CD4-positive, CD25-positive, alpha-beta regulatory T cell (primary cell): Measurements from ENCODE around the gene ATRAID. TPM values are rescaled to one million over a fixed set of nuclear protein-coding genes. Genes with fewer than 3 reads are reported as not detected.
A peak's percentile ranks its signal among the peaks of the same experiment; 100 is the strongest.

Experiments used
- ATAC-seq, 2 donors: fragments of 150-1000 bp; cut with Tn5 transposase; one replicate each; pipeline ENCODE4 v1.10.0; 2021; ENCODE audit warnings: low read depth in 2 of 2, moderate number of reproducible peaks in 2 of 2, moderate library complexity in 1 of 2
- DNase-seq, 3 donors: peaks; one replicate each; pipeline versions ENCODE4 v3.0.0 to v3.0.0-alpha.2; 2012 to 2022; ENCODE audit warnings: mixed read lengths in 1 of 3
- H3K27ac ChIP-seq: one replicate; pipeline ENCODE4 v1.7.0; 2013; ENCODE audit warnings: mild to moderate bottlenecking, low read length; ENCODE audit not compliant: insufficient read depth, poor library complexity, severe bottlenecking
- H3K27me3 ChIP-seq: one replicate; pipeline ENCODE4 v1.7.0; 2013; ENCODE audit warnings: low read length; ENCODE audit not compliant: control insufficient read depth, insufficient read depth
- H3K36me3 ChIP-seq: one replicate; pipeline ENCODE4 v1.7.0; 2013; ENCODE audit warnings: mild to moderate bottlenecking, low read length, moderate library complexity; ENCODE audit not compliant: control insufficient read depth, insufficient read depth
- H3K4me1 ChIP-seq: 2 replicates; pipeline ENCODE4 v1.7.0; 2013; ENCODE audit warnings: mild to moderate bottlenecking, low read length; ENCODE audit not compliant: insufficient read depth, control insufficient read depth, poor library complexity, severe bottlenecking
- H3K4me3 ChIP-seq: one replicate; pipeline ENCODE4 v1.7.0; 2013; ENCODE audit warnings: low read depth, mild to moderate bottlenecking, low read length, moderate library complexity
- H3K9me3 ChIP-seq, 2 experiments: 1 replicate in 1 of 2; 2 replicates in 1 of 2; pipeline ENCODE4 v1.7.0; 2013; ENCODE audit warnings: low read length in 2 of 2, mild to moderate bottlenecking in 1 of 2, moderate library complexity in 1 of 2; ENCODE audit not compliant: control insufficient read depth in 2 of 2
- H3K27ac Mint-ChIP-seq, 3 donors: one replicate each; pipeline ENCODE4 v1.8.0; 2020 to 2022; ENCODE audit warnings: mild to moderate bottlenecking in 3 of 3, mixed read lengths in 3 of 3, moderate library complexity in 2 of 3
- H3K27me3 Mint-ChIP-seq: one replicate; pipeline ENCODE4 v1.8.0; 2022; ENCODE audit warnings: mild to moderate bottlenecking, mixed read lengths
- H3K36me3 Mint-ChIP-seq: one replicate; pipeline ENCODE4 v1.8.0; 2020; ENCODE audit warnings: mixed read lengths
- H3K4me1 Mint-ChIP-seq, 4 donors: one replicate each; pipeline ENCODE4 v1.8.0; 2020 to 2022; ENCODE audit warnings: mixed read lengths in 4 of 4, mild to moderate bottlenecking in 1 of 4
- H3K4me3 Mint-ChIP-seq, 4 donors: one replicate each; pipeline ENCODE4 v1.8.0; 2020 to 2022; ENCODE audit warnings: mild to moderate bottlenecking in 4 of 4, mixed read lengths in 4 of 4, moderate library complexity in 3 of 4
- H3K9me3 Mint-ChIP-seq, 7 donors: one replicate each; pipeline ENCODE4 v1.8.0; 2020 to 2022; ENCODE audit warnings: mixed read lengths in 7 of 7, mild to moderate bottlenecking in 3 of 7, moderate library complexity in 2 of 7
- polyA plus RNA-seq, 4 donors: library from polyadenylated mRNA; unstranded; fragments of 300-500 nt; fragmentation: Illumina TruSeq; gene quantifications; one replicate each; pipeline ENCODE4 v1.2.3, GENCODE V29; 2021
- total RNA-seq: library from RNA; stranded (reverse); gene quantifications from one replicate; pipeline ENCODE4 v1.2.3, GENCODE V29; 2022

ATRAID gene
- total and polyA plus RNA-seq, 5 donors from 2014 or later = 77.3 to 375 (median 356) TPM

DNA sequence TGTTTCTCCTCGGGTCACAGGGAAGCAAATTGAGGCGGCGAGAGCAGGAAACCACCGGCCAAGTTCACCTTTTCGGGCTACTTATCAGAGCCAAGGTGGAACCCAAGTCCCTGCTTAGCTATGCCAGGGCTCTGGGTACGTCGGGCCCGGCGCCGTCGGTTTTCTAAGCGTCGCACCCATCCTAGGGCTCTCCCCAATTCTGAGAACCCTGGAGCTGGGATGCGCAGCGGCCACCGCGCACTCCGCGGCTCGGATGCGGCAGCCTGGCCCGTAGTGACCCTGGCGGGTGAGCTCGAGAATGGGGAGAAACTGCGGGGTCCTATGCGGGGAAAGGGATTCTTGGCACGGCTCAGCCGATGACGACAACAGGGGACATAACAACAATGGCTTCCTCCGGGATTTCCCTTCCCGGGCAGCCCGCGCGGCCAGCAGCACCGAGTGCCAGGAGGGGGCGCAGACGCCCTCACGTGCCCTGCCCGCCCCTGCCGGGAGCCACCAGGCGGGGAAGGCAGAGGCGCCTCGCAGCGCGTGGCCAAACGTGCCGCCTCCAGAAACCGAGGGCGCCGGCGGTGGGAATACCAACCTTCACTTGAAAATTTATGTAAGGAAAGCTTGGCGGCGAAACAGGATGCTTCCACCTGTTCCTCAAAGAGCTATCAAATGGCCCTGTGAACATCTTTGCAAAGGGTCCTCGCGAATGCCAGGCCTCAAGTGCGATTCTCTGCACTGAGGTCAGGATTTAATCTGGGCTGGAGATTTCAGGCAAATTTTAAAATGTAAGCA lies 53.1 kb downstream of the ATRAID start:
- H3K27me3 ChIP-seq = peaks cover 37% of the 10 kb centered on the region
- peaks cover 37% of the 10 kb centered on the region for H3K4me1 ChIP-seq
- H3K4me3 Mint-ChIP-seq = peak overlapping the region; percentile 43 to 81 (median 76)
- H3K36me3 Mint-ChIP-seq = peaks cover 3% of the 10 kb centered on the region
- no peak overlapping the region for H3K4me3 ChIP-seq
- no peak overlapping the region for H3K27ac Mint-ChIP-seq
- H3K9me3 Mint-ChIP-seq = peaks cover 0 to 3% (median 0%) of the 10 kb centered on the region in 7 donors
- peaks cover 0 to 30% (median 13%) of the 10 kb centered on the region in 4 donors for H3K4me1 Mint-ChIP-seq
- peak in 1 of 2 donors; percentile 52 for ATAC-seq
- H3K27me3 Mint-ChIP-seq = peaks cover 46% of the 10 kb centered on the region
- H3K36me3 ChIP-seq = no peaks in the 10 kb centered on the region
- H3K9me3 ChIP-seq = no peaks in the 10 kb centered on the region
- no peak overlapping the region for H3K27ac ChIP-seq
- DNase-seq = peak; percentile 29 to 49 (median 42)

DNA sequence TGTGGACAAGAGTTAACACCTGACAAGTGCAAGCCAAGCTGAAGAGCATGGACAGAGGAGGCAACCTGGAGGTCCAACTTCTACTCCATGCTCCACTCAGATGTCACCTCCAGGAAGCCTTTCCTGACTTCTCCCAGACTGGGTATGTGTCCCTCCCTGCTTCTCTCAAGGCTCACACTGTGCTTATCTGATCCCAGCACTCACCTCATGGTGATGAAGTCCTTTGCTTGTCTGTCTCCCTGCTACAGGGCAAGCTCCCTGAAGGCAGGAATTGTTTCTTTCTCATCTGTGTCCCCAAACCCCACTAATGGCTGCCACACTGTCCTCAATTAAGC lies 53.7 kb downstream of the ATRAID start:
- no peak overlapping the region for H3K27ac Mint-ChIP-seq

More for the DNA sequence above, 53.7 kb downstream of the ATRAID start:
- Mint-ChIP-seq H3K27me3 (peaks cover 46% of the 10 kb centered on the region), H3K4me3 (peak overlapping the region; percentile 59 to 81 (median 72)), H3K36me3 (peaks cover 3% of the 10 kb centered on the region), H3K4me1 (peaks cover 0 to 30% (median 13%) of the 10 kb centered on the region in 4 donors), H3K9me3 (peaks cover 0 to 2% (median 0%) of the 10 kb centered on the region in 7 donors)
- no peak for DNase-seq
- ATAC-seq = no peak
- peaks cover 37% of the 10 kb centered on the region for H3K27me3 ChIP-seq
- H3K27ac ChIP-seq = no peak overlapping the region
- no peak overlapping the region for H3K4me3 ChIP-seq
- peaks cover 37% of the 10 kb centered on the region for H3K4me1 ChIP-seq
- H3K36me3 ChIP-seq = no peaks in the 10 kb centered on the region
- H3K9me3 ChIP-seq = no peaks in the 10 kb centered on the region

Other genes starting within 250 kb of the ATRAID start
- 1.7 TPM for gene MAPRE3, start 241.4 kb upstream of the ATRAID start, total RNA-seq
- gene MAPRE3, start 241.4 kb upstream of the ATRAID start, polyA plus RNA-seq = under 1 TPM; 0.38 to 0.92 (median 0.63) TPM
- gene TMEM214, start 179.1 kb upstream of the ATRAID start, total RNA-seq = 43.3 TPM
- gene TMEM214, start 179.1 kb upstream of the ATRAID start, polyA plus RNA-seq = 10 to 100 TPM; 17.6 to 21.9 (median 20.3) TPM
- 9.5 TPM for gene AGBL5, start 160.4 kb upstream of the ATRAID start, total RNA-seq
- 10 to 100 TPM in 1 of 4 donors, 1 to 10 TPM in 3; 8.9 to 11.3 (median 9.2) TPM for gene AGBL5, start 160.4 kb upstream of the ATRAID start, polyA plus RNA-seq
- gene OST4, start 140.4 kb upstream of the ATRAID start, total RNA-seq = 279 TPM
- 1,000 to 10,000 TPM in 1 of 4 donors, 100 to 1,000 TPM in 3; 827 to 1,033 (median 916) TPM for gene OST4, start 140.4 kb upstream of the ATRAID start, polyA plus RNA-seq
- gene EMILIN1, start 133.4 kb upstream of the ATRAID start, total RNA-seq = 0.22 TPM
- 1 to 10 TPM in 2 of 4 donors, under 1 TPM in 2; 0.33 to 1.5 (median 0.94) TPM for gene EMILIN1, start 133.4 kb upstream of the ATRAID start, polyA plus RNA-seq
- 5.3 TPM for gene KHK, start 125.3 kb upstream of the ATRAID start, total RNA-seq
- gene KHK, start 125.3 kb upstream of the ATRAID start, polyA plus RNA-seq = 1 to 10 TPM; 3.4 to 6.6 (median 6.0) TPM
- not detected for gene CGREF1, start 92.9 kb upstream of the ATRAID start, total RNA-seq
- under 1 TPM in 1 of 4 donors, not detected in 3; 0.20 TPM for gene CGREF1, start 92.9 kb upstream of the ATRAID start, polyA plus RNA-seq
- 0.89 TPM for gene ABHD1, start 88.2 kb upstream of the ATRAID start, total RNA-seq
- gene ABHD1, start 88.2 kb upstream of the ATRAID start, polyA plus RNA-seq = 1 to 10 TPM in 2 of 4 donors, under 1 TPM in 2; 0.21 to 1.7 (median 0.98) TPM
- gene PREB, start 77.4 kb upstream of the ATRAID start, total RNA-seq = 22.3 TPM
- gene PREB, start 77.4 kb upstream of the ATRAID start, polyA plus RNA-seq = 10 to 100 TPM; 60.3 to 90.7 (median 71.1) TPM
- gene PRR30, start 72.6 kb upstream of the ATRAID start, total RNA-seq = not detected
- not detected for gene PRR30, start 72.6 kb upstream of the ATRAID start, polyA plus RNA-seq
- not detected for gene TCF23, start 63.0 kb upstream of the ATRAID start, total RNA-seq
- not detected for gene TCF23, start 63.0 kb upstream of the ATRAID start, polyA plus RNA-seq
- 154 TPM for gene SLC5A6, start 227 bp downstream of the ATRAID start, total RNA-seq
- gene SLC5A6, start 227 bp downstream of the ATRAID start, polyA plus RNA-seq = 10 to 100 TPM; 15.5 to 18.5 (median 17.0) TPM
- gene CAD, start 5.3 kb downstream of the ATRAID start, total RNA-seq = 27.4 TPM
- gene CAD, start 5.3 kb downstream of the ATRAID start, polyA plus RNA-seq = 10 to 100 TPM; 12.2 to 18.4 (median 13.8) TPM
- gene SLC30A3, start 51.0 kb downstream of the ATRAID start, total RNA-seq = 0.10 TPM
- gene SLC30A3, start 51.0 kb downstream of the ATRAID start, polyA plus RNA-seq = under 1 TPM in 1 of 4 donors, not detected in 3; 0.05 TPM
- gene DNAJC5G, start 63.4 kb downstream of the ATRAID start, total RNA-seq = not detected
- gene DNAJC5G, start 63.4 kb downstream of the ATRAID start, polyA plus RNA-seq = not detected
- gene TRIM54, start 70.4 kb downstream of the ATRAID start, total RNA-seq = not detected
- gene TRIM54, start 70.4 kb downstream of the ATRAID start, polyA plus RNA-seq = under 1 TPM in 1 of 4 donors, not detected in 3; 0.10 TPM
- 2.2 TPM for gene UCN, start 96.4 kb downstream of the ATRAID start, total RNA-seq
- under 1 TPM in 3 of 4 donors, not detected in 1; 0.24 to 0.79 (median 0.32) TPM for gene UCN, start 96.4 kb downstream of the ATRAID start, polyA plus RNA-seq
- gene MPV17, start 111.1 kb downstream of the ATRAID start, total RNA-seq = 56.7 TPM
- gene MPV17, start 111.1 kb downstream of the ATRAID start, polyA plus RNA-seq = 100 to 1,000 TPM; 124 to 166 (median 133) TPM
- 52.8 TPM for gene GTF3C2, start 144.7 kb downstream of the ATRAID start, total RNA-seq
- gene GTF3C2, start 144.7 kb downstream of the ATRAID start, polyA plus RNA-seq = 10 to 100 TPM; 27.5 to 45.8 (median 35.3) TPM
- gene EIF2B4, start 158.3 kb downstream of the ATRAID start, total RNA-seq = 33.2 TPM
- 10 to 100 TPM; 27.3 to 38.8 (median 34.5) TPM for gene EIF2B4, start 158.3 kb downstream of the ATRAID start, polyA plus RNA-seq
- 85.5 TPM for gene SNX17, start 158.6 kb downstream of the ATRAID start, total RNA-seq
- 100 to 1,000 TPM; 224 to 262 (median 243) TPM for gene SNX17, start 158.6 kb downstream of the ATRAID start, polyA plus RNA-seq
- 20.9 TPM for gene ZNF513, start 168.7 kb downstream of the ATRAID start, total RNA-seq
- 1 to 10 TPM; 1.4 to 4.9 (median 3.5) TPM for gene ZNF513, start 168.7 kb downstream of the ATRAID start, polyA plus RNA-seq
- gene PPM1G, start 197.6 kb downstream of the ATRAID start, total RNA-seq = 73.7 TPM
- 100 to 1,000 TPM; 116 to 144 (median 118) TPM for gene PPM1G, start 197.6 kb downstream of the ATRAID start, polyA plus RNA-seq
- gene NRBP1, start 216.6 kb downstream of the ATRAID start, total RNA-seq = 182 TPM
- 100 to 1,000 TPM in 3 of 4 donors, 10 to 100 TPM in 1; 87.1 to 122 (median 109) TPM for gene NRBP1, start 216.6 kb downstream of the ATRAID start, polyA plus RNA-seq
- 10.0 TPM for gene KRTCAP3, start 230.3 kb downstream of the ATRAID start, total RNA-seq
- 1 to 10 TPM; 2.0 to 7.7 (median 2.3) TPM for gene KRTCAP3, start 230.3 kb downstream of the ATRAID start, polyA plus RNA-seq